ENCODE data around the gene CRX.
"Not testable (repeated sequence)": the region's sequence is repeated elsewhere in the genome, so short reads cannot be mapped to it uniquely, and the experiment has no call there.

CRX gene

DNA sequence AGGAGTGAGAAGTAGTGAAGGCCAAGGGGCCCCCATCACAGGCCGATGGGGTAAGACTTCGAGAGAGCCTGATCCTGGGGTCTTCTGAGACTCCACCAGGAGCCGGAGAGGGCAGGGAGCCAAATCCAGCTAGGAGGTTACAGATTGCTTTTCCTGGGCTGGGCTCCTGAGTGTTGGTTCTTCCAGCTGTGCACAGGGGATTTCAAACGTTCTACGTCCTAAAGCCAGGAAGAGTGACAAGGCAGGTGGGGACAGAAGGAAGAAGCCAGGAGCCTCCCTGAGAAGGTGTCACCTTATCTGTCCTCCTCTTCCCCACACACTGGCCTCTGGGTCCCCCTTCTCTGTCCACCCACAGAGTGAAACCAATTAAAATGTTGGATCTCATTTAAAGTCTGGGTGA, 21.2 kb downstream of the CRX start:
- TF ChIP-seq POLR2A (IDR thresholded peaks at IDR 0.05; ENCODE audit: low read depth, low read length), result no peak
- TF ChIP-seq POLR2AphosphoS5 (IDR thresholded peaks at IDR 0.05; ENCODE audit: low read depth, low read length), result no peak
- no peak for TF ChIP-seq TAF1 (IDR thresholded peaks at IDR 0.05; ENCODE audit: borderline replicate concordance, low read depth, low read length)
- no peak for FAIRE-seq
- no peak for DNase-seq (ENCODE audit: insufficient read length)

DNA sequence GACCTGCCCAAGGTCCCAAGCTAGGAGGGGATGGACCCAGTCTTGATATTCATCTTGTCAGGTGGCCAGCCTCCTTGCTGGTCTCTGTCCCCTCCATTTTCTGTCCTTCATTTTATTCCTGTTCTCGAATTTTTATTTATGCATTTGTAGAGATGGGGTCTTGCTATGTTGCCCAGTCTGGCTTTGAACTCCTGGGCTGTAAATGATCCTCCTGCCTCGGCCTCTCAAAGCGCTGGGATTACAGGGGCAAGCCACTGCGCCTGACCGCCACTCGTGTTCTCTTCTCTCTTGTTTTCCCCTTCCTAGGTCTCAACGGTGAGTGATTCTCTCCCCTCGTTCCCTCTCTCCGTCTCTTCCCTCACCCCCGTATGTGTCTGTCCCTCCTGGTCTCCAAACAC, 26.7 kb downstream of the CRX start:
- no peak for FAIRE-seq
- no peak for DNase-seq (ENCODE audit: insufficient read length)

DNA sequence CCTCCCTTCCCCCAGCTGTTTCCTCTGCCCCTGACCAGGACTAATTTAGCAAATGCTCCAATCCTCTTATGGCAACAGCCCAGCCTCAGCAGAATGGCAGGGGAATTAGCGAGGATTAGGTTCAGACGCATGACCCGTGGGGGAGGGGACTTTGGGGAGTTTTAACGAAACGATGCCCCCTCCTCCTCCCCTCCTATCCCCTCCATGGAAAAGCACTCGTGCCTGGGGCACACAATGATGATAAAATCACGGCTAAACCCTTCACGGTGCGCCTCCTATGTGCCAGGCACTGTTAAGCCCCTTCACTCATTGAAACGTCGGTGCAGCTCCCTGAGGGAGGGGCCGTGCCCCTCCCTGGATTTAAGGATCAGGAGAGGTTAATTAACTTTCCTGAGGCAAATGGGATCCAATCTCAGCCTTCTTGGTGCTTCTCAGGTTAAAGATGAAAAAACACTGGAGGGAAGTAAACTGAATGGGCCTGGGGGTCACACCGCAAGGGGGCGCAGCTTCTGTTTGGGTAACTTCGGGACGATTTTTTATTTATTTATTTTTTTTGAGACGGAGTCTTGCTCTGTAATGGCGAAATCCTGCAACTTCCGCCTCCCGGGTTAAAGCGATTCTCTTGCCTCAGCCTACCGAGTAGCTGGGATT, 27.2 kb downstream of the CRX start:
- TF ChIP-seq TAF1 (IDR thresholded peaks at IDR 0.05; ENCODE audit: borderline replicate concordance, low read depth, low read length) (no peak), POLR2A (IDR thresholded peaks at IDR 0.05; ENCODE audit: low read depth, low read length) (no peak), POLR2AphosphoS5 (IDR thresholded peaks at IDR 0.05; ENCODE audit: low read depth, low read length) (no peak)
- FAIRE-seq (no peak), DNase-seq (ENCODE audit: insufficient read length) (no peak)

More for the DNA sequence above, 26.7 kb downstream of the CRX start:
- no peak for TF ChIP-seq TAF1 (IDR thresholded peaks at IDR 0.05; ENCODE audit: borderline replicate concordance, low read depth, low read length)
- TF ChIP-seq POLR2A (IDR thresholded peaks at IDR 0.05; ENCODE audit: low read depth, low read length), result no peak
- no peak for TF ChIP-seq POLR2AphosphoS5 (IDR thresholded peaks at IDR 0.05; ENCODE audit: low read depth, low read length)

DNA sequence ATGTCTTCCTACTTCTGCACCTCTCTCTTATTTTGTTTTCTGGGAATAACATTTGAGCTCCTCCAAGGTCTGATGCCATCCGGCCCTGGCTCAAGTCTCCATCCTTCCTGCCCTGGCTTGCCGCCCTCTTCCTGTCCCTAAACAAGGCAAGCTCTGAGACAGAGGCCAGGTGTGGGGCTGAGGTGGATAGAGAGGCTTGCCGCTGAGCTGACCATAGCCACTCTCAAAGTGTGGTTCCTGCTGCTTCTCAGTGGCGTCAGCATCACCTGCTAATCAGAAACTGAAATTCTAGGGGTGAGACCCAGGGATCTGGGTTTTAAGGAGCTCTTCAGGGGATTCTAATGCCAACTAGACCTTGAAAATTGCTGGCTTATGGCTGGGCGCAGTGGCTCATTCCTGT, 31.3 kb downstream of the CRX start:
- no peak for FAIRE-seq
- TF ChIP-seq POLR2A (IDR thresholded peaks at IDR 0.05; ENCODE audit: low read depth, low read length) (no peak), TAF1 (IDR thresholded peaks at IDR 0.05; ENCODE audit: borderline replicate concordance, low read depth, low read length) (no peak), POLR2AphosphoS5 (IDR thresholded peaks at IDR 0.05; ENCODE audit: low read depth, low read length) (no peak)
- DNase-seq (ENCODE audit: insufficient read length), result no peak

DNA sequence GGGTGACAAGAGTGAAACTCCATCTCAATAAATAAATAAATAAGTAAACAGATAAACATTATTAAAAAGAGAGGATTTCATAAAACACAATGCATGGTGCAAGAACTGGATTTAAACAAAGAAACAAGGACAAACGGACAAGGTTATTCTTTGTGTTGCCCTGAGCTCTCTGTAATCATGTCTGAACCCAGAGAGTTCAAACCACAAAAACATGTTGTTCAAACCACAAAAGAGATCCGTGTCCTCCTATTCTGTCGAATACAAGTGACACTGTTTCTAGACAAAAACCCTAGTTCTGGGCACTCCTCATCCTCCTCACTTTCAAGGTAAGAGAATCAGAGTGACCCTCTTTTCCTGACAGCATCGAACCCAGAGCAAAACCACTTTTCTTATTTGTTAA, 32.7 kb downstream of the CRX start:
- TF ChIP-seq TAF1 (IDR thresholded peaks at IDR 0.05; ENCODE audit: borderline replicate concordance, low read depth, low read length) (no peak), POLR2A (IDR thresholded peaks at IDR 0.05; ENCODE audit: low read depth, low read length) (no peak), POLR2AphosphoS5 (IDR thresholded peaks at IDR 0.05; ENCODE audit: low read depth, low read length) (no peak)
- FAIRE-seq, result no peak

DNA sequence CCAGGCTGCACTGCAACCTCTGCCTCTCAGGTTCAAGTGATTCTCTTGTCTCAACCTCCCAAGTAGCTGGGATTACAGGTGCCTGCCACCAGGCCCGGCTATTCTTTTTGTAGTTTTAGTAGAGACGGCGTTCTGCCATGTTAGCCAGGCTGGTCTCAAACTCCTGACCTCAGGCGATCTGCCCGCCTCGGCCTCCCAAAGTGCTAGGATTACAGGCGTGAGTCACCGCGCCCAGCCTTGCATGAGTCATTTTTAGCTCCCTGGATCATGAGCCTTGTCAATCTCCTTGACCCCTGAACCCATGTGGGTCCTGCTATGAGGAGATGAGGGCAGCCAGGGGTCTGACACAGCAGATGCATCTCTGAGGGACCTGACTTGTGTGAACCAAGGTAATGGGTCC, 36.5 kb downstream of the CRX start:
- not testable (repeated sequence) for FAIRE-seq; DNase-seq (ENCODE audit: insufficient read length)

More for the DNA sequence above, 32.7 kb downstream of the CRX start:
- DNase-seq (ENCODE audit: insufficient read length), result no peak

DNA sequence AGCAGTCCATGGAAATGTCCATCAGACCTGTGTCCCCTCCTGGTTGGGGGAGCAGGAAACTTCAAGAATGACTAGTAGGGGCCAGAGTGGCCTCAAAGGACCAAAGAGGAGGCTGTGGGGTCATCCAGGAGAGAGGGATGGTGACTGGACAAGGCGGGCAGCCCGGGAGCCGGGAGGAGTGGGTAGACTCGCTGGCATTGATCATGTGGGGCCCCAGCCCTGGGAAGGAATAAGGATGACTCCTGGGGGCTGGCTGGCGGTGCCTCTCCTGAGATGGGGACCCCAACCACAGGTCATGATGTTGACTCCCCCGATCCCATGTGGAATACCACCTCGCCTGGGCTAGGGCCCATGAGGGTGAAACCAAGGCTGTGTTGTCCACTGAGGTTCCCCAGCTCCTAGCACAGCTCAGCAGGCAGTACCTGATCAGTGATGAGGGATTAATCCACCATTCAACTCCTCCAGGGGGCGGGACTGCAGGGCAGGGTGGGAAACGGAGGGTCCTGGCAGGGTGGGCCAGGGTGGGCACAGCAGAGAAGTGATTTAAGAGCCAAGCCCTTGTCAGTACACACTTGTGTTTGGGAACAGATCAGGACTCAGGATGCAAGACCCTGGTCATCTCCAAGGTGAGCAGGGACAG, 37.0 kb downstream of the CRX start, which contains the start of gene TPRX2:
TPRX2 (plus strand) TSS at position 590 of the 640 bp plus-strand sequence; CDS start at position 602, 12 bp downstream.
- not testable (repeated sequence) for FAIRE-seq; DNase-seq (ENCODE audit: insufficient read length)

DNA sequence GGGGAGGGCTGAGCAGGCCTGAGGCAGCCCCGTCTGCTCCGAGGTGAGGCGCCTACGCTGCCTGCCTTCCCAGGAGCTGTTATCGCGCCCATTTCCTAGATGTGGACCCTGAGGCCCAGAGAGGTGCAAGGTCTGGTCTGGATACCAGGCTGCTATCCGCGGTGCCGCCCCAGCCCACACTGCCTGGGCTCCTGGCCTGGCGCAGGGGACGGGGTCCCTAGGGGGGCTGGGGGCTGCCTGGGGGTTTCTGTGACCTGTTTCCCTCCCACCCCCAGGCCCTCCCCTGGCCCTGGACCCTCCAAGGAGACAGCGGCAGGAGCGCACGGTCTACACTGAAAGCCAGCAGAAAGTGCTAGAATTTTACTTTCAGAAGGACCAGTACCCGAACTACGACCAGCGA, 38.1 kb downstream of the CRX start:
- FAIRE-seq; DNase-seq (ENCODE audit: insufficient read length): not testable (repeated sequence)

DNA sequence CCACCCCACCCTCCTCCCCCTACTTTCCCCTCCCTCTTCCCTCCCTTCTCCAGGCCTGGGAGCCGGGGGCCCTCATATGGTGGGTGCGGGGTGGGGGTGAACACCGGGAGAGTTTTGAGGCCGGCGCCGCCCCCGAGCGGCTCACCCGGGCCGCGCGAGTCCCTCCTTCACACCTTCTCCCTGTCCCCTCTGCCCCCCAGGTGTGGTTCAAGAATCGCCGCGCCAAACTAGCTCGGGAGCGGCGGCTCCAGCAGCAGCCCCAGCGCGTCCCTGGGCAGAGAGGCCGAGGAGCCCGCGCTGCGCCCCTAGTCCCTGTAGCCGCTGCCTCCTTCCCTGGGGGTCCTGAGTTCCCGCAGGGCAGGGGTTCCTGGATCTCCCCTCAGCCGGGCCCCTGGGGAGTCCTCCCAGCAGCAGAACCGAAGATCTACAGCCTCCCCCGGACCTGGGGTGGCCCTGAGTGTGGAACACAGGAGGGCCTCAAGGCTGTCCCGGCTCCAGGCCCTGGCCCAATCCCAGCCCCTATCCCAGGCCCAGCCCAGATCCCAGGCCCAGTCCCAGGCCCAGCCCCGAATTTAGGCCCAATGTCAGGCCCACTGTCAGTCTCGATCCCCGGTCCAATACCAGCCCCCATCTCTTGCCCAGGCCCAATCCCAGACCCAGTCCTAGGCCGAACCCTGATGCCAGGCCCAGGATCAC, 39.0 kb downstream of the CRX start:
- no peak for TF ChIP-seq POLR2AphosphoS5 (IDR thresholded peaks at IDR 0.05; ENCODE audit: low read depth, low read length)
- TF ChIP-seq POLR2A (IDR thresholded peaks at IDR 0.05; ENCODE audit: low read depth, low read length), result no peak
- no peak for TF ChIP-seq TAF1 (IDR thresholded peaks at IDR 0.05; ENCODE audit: borderline replicate concordance, low read depth, low read length)
- no peak for FAIRE-seq
- DNase-seq (ENCODE audit: insufficient read length), result no peak

DNA sequence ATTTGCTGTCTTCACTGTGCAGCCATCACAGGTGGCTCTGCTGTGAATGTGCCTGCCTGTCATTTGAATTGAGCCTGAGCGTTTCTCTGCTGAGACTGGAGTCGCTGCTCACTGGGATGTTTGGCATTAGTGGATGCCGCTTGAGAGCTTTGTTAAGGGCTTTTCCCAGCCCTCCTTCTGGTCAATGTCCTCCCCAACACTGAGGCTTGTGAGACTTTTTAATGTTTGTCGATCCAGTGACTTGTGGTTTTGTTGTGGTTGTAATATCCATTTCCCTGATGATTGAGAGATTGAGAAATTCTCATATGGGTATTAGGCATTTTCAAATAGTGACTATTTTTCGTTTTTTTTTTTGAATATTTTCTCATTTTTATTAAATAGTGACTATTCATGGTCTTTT, 39.9 kb downstream of the CRX start:
- TF ChIP-seq POLR2AphosphoS5 (IDR thresholded peaks at IDR 0.05; ENCODE audit: low read depth, low read length), result no peak
- TF ChIP-seq POLR2A (IDR thresholded peaks at IDR 0.05; ENCODE audit: low read depth, low read length), result no peak
- no peak for TF ChIP-seq TAF1 (IDR thresholded peaks at IDR 0.05; ENCODE audit: borderline replicate concordance, low read depth, low read length)
- FAIRE-seq (no peak), DNase-seq (ENCODE audit: insufficient read length) (no peak)

DNA sequence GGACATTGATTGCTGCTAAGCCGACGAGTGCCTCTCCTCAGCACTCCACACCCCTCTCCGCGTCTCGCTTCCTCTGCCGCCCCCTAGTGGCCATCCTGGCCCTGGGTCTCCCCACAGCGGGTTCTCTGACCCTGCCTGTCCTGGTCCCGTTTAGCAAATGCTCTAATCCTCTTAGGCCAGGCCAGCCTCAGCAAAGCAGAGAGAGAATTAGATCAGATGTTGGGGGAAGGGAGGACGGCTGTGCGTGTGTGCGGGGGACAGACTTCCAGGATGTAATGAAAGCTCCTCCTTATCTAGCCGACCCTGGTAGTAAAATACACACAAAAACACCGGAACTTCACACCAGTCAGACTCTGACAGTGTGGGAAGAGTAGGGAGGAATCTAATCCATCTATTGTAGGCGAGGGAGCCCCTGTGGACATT, 41.8 kb downstream of the CRX start:
- peak; percentile 85 for FAIRE-seq
- DNase-seq (ENCODE audit: insufficient read length), result peak; percentile 80
- TF ChIP-seq TAF1 (IDR thresholded peaks at IDR 0.05; ENCODE audit: borderline replicate concordance, low read depth, low read length) (no peak), POLR2A (IDR thresholded peaks at IDR 0.05; ENCODE audit: low read depth, low read length) (no peak), POLR2AphosphoS5 (IDR thresholded peaks at IDR 0.05; ENCODE audit: low read depth, low read length) (no peak)

DNA sequence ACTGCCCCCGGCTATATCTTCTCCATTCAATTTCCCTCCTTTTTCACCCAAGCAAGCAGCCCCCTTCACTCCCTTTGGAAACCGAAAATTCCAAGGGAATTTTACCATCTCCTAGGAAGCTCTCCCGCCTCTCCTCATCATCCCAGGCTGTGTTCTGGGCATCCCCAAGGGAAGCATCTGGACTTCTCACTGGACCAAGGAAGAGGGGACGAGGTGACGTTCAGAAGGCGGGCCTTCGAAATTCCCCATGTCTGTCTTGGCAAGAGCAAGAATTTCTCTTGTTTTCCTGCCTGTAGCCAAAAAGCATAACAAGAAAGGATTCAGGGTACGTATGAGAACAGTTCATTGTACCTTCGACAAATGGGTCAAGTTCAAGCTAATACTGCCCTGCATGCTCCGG, 43.4 kb downstream of the CRX start:
- FAIRE-seq, result no peak

More for the DNA sequence above, 43.4 kb downstream of the CRX start:
- no peak for DNase-seq (ENCODE audit: insufficient read length)
- TF ChIP-seq POLR2A (IDR thresholded peaks at IDR 0.05; ENCODE audit: low read depth, low read length) (no peak), POLR2AphosphoS5 (IDR thresholded peaks at IDR 0.05; ENCODE audit: low read depth, low read length) (no peak), TAF1 (IDR thresholded peaks at IDR 0.05; ENCODE audit: borderline replicate concordance, low read depth, low read length) (no peak)

Measured in GM12892 (cell line).